H54 (cell line): ENCODE results near the gene TROAP.
"Not testable (repeated sequence)": the region's sequence is repeated elsewhere in the genome, so short reads cannot be mapped to it uniquely, and the experiment has no call there.

Experiments
- DNase-seq: peaks from one replicate; pipeline ENCODE4 v3.0.0; 2011; ENCODE audit warnings: low spot score, mixed read lengths; ENCODE audit not compliant: insufficient read length
- FAIRE-seq: peaks from 3 replicates; lab custom pipeline; 2011; peaks lifted over from hg19 to GRCh38; lab: Jason Lieb, UNC
- POLR2A ChIP-seq: IDR thresholded peaks from 2 replicates; pipeline ENCODE4 v1.6.1; 2011; ENCODE audit warnings: low read depth, mild to moderate bottlenecking, low read length

The TROAP gene

GRCh38 chr12:49330631-49331379 lies 7.8 kb downstream of the TROAP start:
- TF ChIP-seq POLR2A = no peak
- DNase-seq (no peak), FAIRE-seq (no peak)

- DNase-seq (peak; percentile 90), FAIRE-seq (peak; percentile 60)
- TF ChIP-seq POLR2A = no peak
Measured at GRCh38 chr12:49331380-49332222, 8.5 kb downstream of the TROAP start.

- DNase-seq (no peak), FAIRE-seq (no peak)
- no peak for TF ChIP-seq POLR2A
Measured at GRCh38 chr12:49332441-49332861, 9.4 kb downstream of the TROAP start.

GRCh38 chr12:49332891-49333371 lies 9.9 kb downstream of the TROAP start:
- no peak for FAIRE-seq
- TF ChIP-seq POLR2A = no peak
- DNase-seq = no peak

- DNase-seq, FAIRE-seq: not testable (repeated sequence)
Measured at GRCh38 chr12:49333778-49334177, 10.7 kb downstream of the TROAP start.

GRCh38 chr12:49334226-49334625 lies 11.2 kb downstream of the TROAP start:
- TF ChIP-seq POLR2A = no peak
- no peak for FAIRE-seq
- DNase-seq = no peak

- no peak for DNase-seq
- TF ChIP-seq POLR2A = no peak
- FAIRE-seq = no peak
Measured at GRCh38 chr12:49334681-49335080, 11.6 kb downstream of the TROAP start.

GRCh38 chr12:49335118-49335954 lies 12.3 kb downstream of the TROAP start:
- TF ChIP-seq POLR2A = no peak
- DNase-seq = no peak
- FAIRE-seq = no peak

GRCh38 chr12:49335955-49336644 lies 13.0 kb downstream of the TROAP start:
- TF ChIP-seq POLR2A = no peak
- no peak for DNase-seq
- FAIRE-seq = no peak

GRCh38 chr12:49336645-49337584 lies 13.9 kb downstream of the TROAP start, which contains the start of gene C1QL4:
Gene C1QL4 (minus strand): TSS chr12:49337188. CDS start chr12:49336477, 711 bp downstream.
- FAIRE-seq (no peak), DNase-seq (peak; percentile 93)
- TF ChIP-seq POLR2A = no peak

GRCh38 chr12:49338830-49339463 lies 15.9 kb downstream of the TROAP start:
- DNase-seq (no peak), FAIRE-seq (no peak)
- no peak for TF ChIP-seq POLR2A
